HEK293T (cell line): ENCODE results near the gene CLEC16A.

Experiments used
- CTCF ChIA-PET: fragments of 350-600 bp; formaldehyde crosslinking; extraction: SDS; loops from one replicate; lab custom pipeline; 2021; ENCODE audit warnings: antibody characterized with exemption, inconsistent platforms; lab: Yijun Ruan, JAX
- POLR2A ChIA-PET: fragments of 350-600 bp; formaldehyde crosslinking; extraction: SDS; loops from one replicate; lab custom pipeline; 2020; ENCODE audit warnings: antibody characterized with exemption, inconsistent platforms; lab: Yijun Ruan, JAX
- DNase-seq: peaks from one replicate; pipeline ENCODE4 v3.0.0; 2012; ENCODE audit warnings: mixed read lengths; ENCODE audit errors: extremely low spot score
- ARNT ChIP-seq: fragments of 450-650 bp; IDR thresholded peaks from 2 replicates; pipeline ENCODE4 v1.6.1; 2017; ENCODE audit warnings: mild to moderate bottlenecking
- BHLHE40 ChIP-seq: fragments of 450-650 bp; IDR thresholded peaks from 2 replicates; pipeline ENCODE4 v1.6.1; 2016; ENCODE audit warnings: mild to moderate bottlenecking, moderate library complexity, borderline replicate concordance
- CTBP1 ChIP-seq: fragments of 450-650 bp; IDR thresholded peaks from 2 replicates; pipeline ENCODE4 v1.6.1; 2016; ENCODE audit warnings: borderline replicate concordance
- ELF4 ChIP-seq: fragments of 450-650 bp; IDR thresholded peaks from 2 replicates; pipeline ENCODE4 v1.6.1; 2017; ENCODE audit warnings: antibody characterized with exemption
- FOXA1 ChIP-seq: fragments of 450-650 bp; IDR thresholded peaks from 2 replicates; pipeline ENCODE4 v1.6.1; 2016; ENCODE audit warnings: mild to moderate bottlenecking
- FOXK2 ChIP-seq: fragments of 450-650 bp; IDR thresholded peaks from 2 replicates; pipeline ENCODE4 v1.6.1; 2016; ENCODE audit warnings: mild to moderate bottlenecking
- FOXM1 ChIP-seq: fragments of 450-650 bp; IDR thresholded peaks from 2 replicates; pipeline ENCODE4 v1.6.1; 2017; ENCODE audit warnings: mild to moderate bottlenecking, borderline replicate concordance
- HDGF ChIP-seq: fragments of 450-650 bp; IDR thresholded peaks from 2 replicates; pipeline ENCODE4 v1.6.1; 2017; ENCODE audit warnings: antibody characterized with exemption, borderline replicate concordance
- L3MBTL2 ChIP-seq: fragments of 450-650 bp; conservative IDR thresholded peaks from 2 replicates; pipeline ENCODE4 v1.6.1; 2016; ENCODE audit warnings: mild to moderate bottlenecking
- LEF1 ChIP-seq: fragments of 450-650 bp; IDR thresholded peaks from 2 replicates; pipeline ENCODE4 v1.6.1; 2017; ENCODE audit warnings: mild to moderate bottlenecking, borderline replicate concordance
- NFRKB ChIP-seq: fragments of 450-650 bp; IDR thresholded peaks from 2 replicates; pipeline ENCODE4 v1.6.1; 2016; ENCODE audit warnings: mild to moderate bottlenecking, moderate library complexity
- SP1 ChIP-seq: fragments of 450-650 bp; IDR thresholded peaks from 2 replicates; pipeline ENCODE4 v1.6.1; 2017
- SUZ12 ChIP-seq: fragments of 450-650 bp; IDR thresholded peaks from 2 replicates; pipeline ENCODE4 v1.6.1; 2016; ENCODE audit warnings: mild to moderate bottlenecking
- TARDBP ChIP-seq: fragments of 450-650 bp; IDR thresholded peaks from 2 replicates; pipeline ENCODE4 v1.6.1; 2016
- ZNF384 ChIP-seq: fragments of 450-650 bp; IDR thresholded peaks from 2 replicates; pipeline ENCODE4 v1.6.1; 2016
- TF ChIP-seq, protein P1 (sequence below): fragments of 450-650 bp; IDR thresholded peaks from 2 replicates; pipeline ENCODE4 v1.6.1; 2016

The CLEC16A gene

DNA sequence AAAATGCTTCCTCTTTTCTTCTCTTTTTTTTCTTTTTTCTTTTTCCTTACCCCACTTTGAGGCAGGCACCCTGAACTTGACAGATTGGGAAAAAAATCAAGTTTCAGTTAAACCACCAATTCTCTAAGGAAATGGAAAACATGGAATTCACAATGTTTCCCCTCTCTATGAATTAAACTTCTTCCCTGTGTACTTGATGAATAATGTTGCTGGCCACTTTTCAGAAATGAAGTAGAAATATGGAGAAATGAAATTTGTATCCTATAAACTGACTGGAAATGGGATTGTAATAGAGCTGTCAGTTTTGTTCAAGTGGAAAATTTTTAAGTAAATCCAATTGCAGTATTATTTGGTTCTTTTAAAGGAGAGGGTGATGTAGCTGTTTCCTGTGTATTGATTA, 129.8 kb downstream of the CLEC16A start:
- TF ChIP-seq SUZ12 (no peak), ELF4 (no peak), SP1 (no peak), NFRKB (no peak), HDGF (no peak), LEF1 (no peak), FOXK2 (no peak)
- TF ChIP-seq, protein P1, sequence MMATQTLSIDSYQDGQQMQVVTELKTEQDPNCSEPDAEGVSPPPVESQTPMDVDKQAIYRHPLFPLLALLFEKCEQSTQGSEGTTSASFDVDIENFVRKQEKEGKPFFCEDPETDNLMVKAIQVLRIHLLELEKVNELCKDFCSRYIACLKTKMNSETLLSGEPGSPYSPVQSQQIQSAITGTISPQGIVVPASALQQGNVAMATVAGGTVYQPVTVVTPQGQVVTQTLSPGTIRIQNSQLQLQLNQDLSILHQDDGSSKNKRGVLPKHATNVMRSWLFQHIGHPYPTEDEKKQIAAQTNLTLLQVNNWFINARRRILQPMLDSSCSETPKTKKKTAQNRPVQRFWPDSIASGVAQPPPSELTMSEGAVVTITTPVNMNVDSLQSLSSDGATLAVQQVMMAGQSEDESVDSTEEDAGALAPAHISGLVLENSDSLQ: no peak
- DNase-seq: no peak
- CTCF ChIA-PET: interaction anchor here (0.6 to 0.7 kb wide), 2 partner anchors 26 to 61 kb away, joined by 3 read pairs; no protein-coding TSS in a partner anchor
- POLR2A ChIA-PET: no interaction called here

DNA sequence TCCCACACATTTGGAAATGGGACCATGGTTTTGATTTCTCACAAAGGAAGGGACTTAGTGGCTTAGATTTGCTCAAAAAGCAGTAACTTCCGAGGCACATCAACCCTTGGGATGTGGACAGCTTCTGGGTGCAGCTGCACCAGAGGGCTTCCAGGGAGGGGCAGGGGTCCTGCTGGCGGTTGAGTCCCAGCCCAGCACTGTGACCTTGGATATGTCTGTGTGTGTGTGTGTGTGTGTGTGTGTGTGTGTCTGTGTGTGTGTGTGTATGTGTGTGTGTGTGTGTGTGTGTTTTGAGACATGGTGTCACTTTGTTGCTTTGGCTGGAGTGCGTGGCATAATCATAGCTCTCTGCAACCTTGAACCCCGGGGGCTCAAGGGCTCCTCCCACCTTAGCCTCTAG, 130.8 kb downstream of the CLEC16A start:
- no peak for DNase-seq
- TF ChIP-seq SUZ12 (no peak), FOXM1 (no peak), LEF1 (no peak), ELF4 (no peak), FOXA1 (no peak), TARDBP (no peak), L3MBTL2 (no peak), NFRKB (no peak), SP1 (no peak), CTBP1 (no peak), ZNF384 (no peak), FOXK2 (no peak), HDGF (no peak), ARNT (no peak), BHLHE40 (no peak)
- TF ChIP-seq, protein P1: no peak
- CTCF ChIA-PET: no interaction called here
- POLR2A ChIA-PET: interaction anchor here (1.0 kb wide), 1 partner anchor 19 kb away, joined by 3 read pairs; no protein-coding TSS in a partner anchor

DNA sequence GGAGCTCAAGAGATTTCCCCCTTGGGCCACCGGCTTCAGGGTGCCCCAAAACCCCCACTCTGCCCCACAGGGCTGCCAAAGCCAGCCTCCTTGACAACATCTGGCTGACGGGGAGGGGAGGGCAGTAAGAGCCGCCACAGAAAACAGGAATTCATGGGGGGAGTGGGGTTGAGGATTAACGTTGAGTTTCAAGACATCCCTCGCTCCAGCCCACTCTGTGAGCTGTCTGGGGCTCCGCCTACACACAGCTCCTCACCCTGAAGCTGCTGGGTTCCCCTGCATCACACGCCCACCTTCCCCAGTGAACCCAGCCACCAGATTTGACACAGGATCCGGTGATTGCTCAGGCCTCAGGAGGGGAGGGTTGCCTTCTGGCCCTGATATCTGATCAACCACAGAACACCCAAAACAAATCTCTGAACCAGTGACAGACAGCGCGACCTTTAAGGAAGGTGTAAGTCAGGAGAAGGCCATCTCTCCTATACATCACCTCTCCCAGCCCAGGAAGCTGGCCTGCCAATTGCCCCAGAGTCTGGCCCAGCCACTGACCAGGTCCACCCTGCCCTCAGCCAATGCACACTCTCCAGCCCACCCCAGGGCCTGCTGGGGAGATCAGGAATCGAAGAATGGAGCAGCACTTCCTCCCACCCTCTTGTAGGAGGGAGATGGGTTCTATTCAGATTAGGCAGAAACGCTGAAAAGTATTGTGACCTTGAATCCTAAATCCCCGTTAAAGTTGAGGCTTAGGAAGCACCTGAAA, 132.1 kb downstream of the CLEC16A start:
- ChIA-PET POLR2A (no interaction called here), CTCF (no interaction called here)
- TF ChIP-seq ELF4: no peak
- TF ChIP-seq FOXA1: no peak
- TF ChIP-seq CTBP1: no peak
- no peak for TF ChIP-seq ZNF384
- no peak for TF ChIP-seq SUZ12
- TF ChIP-seq, protein P1: no peak
- TF ChIP-seq BHLHE40: no peak
- no peak for TF ChIP-seq TARDBP
- TF ChIP-seq L3MBTL2: no peak
- no peak for TF ChIP-seq NFRKB
- no peak for TF ChIP-seq HDGF
- TF ChIP-seq SP1: no peak
- TF ChIP-seq FOXM1: no peak
- TF ChIP-seq ARNT: no peak
- no peak for TF ChIP-seq LEF1
- TF ChIP-seq FOXK2: no peak
- no peak for DNase-seq

DNA sequence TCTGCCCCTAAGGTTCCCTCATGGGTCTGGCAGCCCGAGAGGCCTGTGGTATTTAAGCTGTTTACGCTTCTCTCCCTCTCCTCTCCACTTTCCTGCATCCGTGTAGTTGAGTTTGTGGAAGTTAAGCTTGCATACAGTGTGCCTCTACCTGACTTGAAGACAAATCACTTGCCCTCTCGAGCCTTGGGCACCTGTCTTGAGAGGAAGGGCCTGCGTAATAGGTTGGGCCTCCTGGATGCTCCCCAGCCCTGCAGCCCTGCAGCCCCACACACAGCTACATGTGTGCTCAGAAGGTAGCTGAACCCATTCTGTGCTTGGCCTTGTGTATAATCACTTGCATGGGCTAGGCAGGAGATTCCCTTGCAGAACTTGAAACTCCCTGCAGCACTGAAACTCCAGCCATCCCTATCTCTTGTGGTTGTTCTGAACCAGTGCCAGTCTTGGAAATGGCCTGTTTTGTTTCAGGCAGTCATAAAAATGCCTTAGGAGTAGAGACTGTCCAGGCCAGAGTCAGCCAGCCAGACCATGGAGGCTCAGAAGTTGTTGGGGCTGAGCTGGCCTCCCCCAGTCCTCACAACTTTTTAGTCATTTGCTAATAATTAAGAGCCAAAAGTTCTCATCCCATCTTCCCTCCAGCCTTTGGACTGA, 134.6 kb downstream of the CLEC16A start:
- POLR2A ChIA-PET: no interaction called here
- no peak for TF ChIP-seq ELF4
- TF ChIP-seq, protein P1: no peak
- DNase-seq: no peak
- CTCF ChIA-PET: no interaction called here

DNA sequence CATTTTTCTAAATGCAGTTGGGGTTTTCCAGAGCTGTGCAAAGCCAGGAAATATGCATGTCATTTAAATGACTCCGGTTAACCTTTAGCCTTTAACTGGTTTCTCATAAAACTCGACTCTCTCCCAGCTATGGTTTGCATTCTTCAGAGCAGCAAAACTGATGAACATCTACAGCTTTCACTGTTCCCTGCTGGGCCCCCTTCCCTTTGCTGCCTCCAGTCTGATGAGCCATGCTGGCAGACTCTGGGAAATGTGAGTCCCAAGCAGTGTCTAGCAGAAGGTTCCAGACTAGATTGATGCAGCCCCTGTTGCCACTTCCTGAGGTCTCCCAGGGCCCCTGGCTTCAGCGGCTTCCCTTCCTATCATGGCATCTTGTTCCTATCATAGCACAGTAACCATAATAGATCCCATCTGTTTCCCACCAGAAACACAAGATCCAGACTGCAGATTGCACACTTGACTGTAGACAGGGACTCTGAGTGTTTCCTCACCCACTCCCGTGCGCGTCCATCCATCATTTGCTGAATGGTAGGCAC, 135.4 kb downstream of the CLEC16A start:
- no peak for TF ChIP-seq FOXK2
- TF ChIP-seq LEF1: no peak
- TF ChIP-seq BHLHE40: no peak
- no peak for TF ChIP-seq NFRKB
- no peak for TF ChIP-seq ARNT
- TF ChIP-seq, protein P1: no peak
- TF ChIP-seq ZNF384: no peak
- TF ChIP-seq TARDBP: no peak
- no peak for TF ChIP-seq SP1
- no peak for TF ChIP-seq L3MBTL2
- ChIA-PET POLR2A (no interaction called here), CTCF (no interaction called here)
- DNase-seq: no peak
